Muscle of leg (tissue), 16 donors: ENCODE results near the gene CORO1A. TPM values are rescaled to one million over a fixed set of nuclear protein-coding genes. Genes with fewer than 3 reads are reported as not detected.
A peak's percentile ranks its signal among the peaks of the same experiment; 100 is the strongest.

ENCODE experiments used
- DNase-seq: peaks from one replicate; pipeline ENCODE4 v3.0.0; 2013
- H3K27ac ChIP-seq: one replicate; pipeline ENCODE4 v1.5.1; 2013; ENCODE audit warnings: mild to moderate bottlenecking, low read length, control low read depth
- H3K27me3 ChIP-seq: one replicate; pipeline ENCODE4 v1.6.1; 2013; ENCODE audit warnings: low read length; ENCODE audit not compliant: control insufficient read depth, insufficient read depth
- H3K36me3 ChIP-seq: one replicate; pipeline ENCODE4 v1.6.1; 2013; ENCODE audit warnings: low read length; ENCODE audit not compliant: control insufficient read depth, insufficient read depth
- H3K4me1 ChIP-seq: one replicate; pipeline ENCODE4 v1.6.1; 2013; ENCODE audit warnings: low read length; ENCODE audit not compliant: control insufficient read depth, insufficient read depth
- H3K4me3 ChIP-seq: one replicate; pipeline ENCODE4 v1.5.1; 2013; ENCODE audit warnings: low read length, control low read depth
- H3K9me3 ChIP-seq: replicated peaks from 2 replicates; pipeline ENCODE4 v1.6.1; 2013; ENCODE audit warnings: low read depth, low read length; ENCODE audit not compliant: control insufficient read depth
- WGBS: methylation state at CpG from one replicate; pipeline ENCODE4 v1.1.5; 2013; ENCODE audit warnings: missing lambda C conversion rate; ENCODE audit not compliant: insufficient coverage; 5-methylcytosine and 5-hydroxymethylcytosine counted together
- long read RNA-seq, 11 donors: transcript quantifications; one replicate each; lab custom pipeline, GENCODE V29; 2026
- polyA plus RNA-seq, 8 donors: library from polyadenylated mRNA; unstranded; fragments of 120-200 nt; gene quantifications; one replicate each; pipeline versions ENCODE4 v1.2.1 to v1.2.3, GENCODE V29; 2013; ENCODE audit warnings: inconsistent platforms in 1 of 8, low replicate concordance in 1 of 8; ENCODE audit not compliant: insufficient read length in 8 of 8, insufficient read depth in 1 of 8
- total RNA-seq: library from RNA; stranded (reverse); fragments of 120-200 nt; gene quantifications from one replicate; pipeline ENCODE4 v1.2.4, GENCODE V29; 2013

The CORO1A gene
- 4.7 TPM for total RNA-seq
- polyA plus RNA-seq, result 10 to 100 TPM; 14.1 to 28.0 (median 20.5) TPM
- long read RNA-seq, donor 1, partial matches to known transcripts, result 0 of 2 reads
- long read RNA-seq, donor 1, other reads (novel, unspliced or antisense), result 0 of 2 reads
- long read RNA-seq, donor 2, result 0 reads
- long read RNA-seq, donor 3, partial matches to known transcripts, result 0 of 3 reads
- long read RNA-seq, donor 3, other reads (novel, unspliced or antisense), result 0 of 3 reads
- long read RNA-seq, donor 4, partial matches to known transcripts, result 0 of 4 reads
- long read RNA-seq, donor 4, other reads (novel, unspliced or antisense), result 0 of 4 reads
- long read RNA-seq, donor 5, transcript CORO1A-201 (11 exons, 1,803 nt), result major isoform, 6 of 6 reads
- long read RNA-seq, donor 5, partial matches to known transcripts, result 0 of 6 reads
- long read RNA-seq, donor 5, other reads (novel, unspliced or antisense), result 0 of 6 reads
- long read RNA-seq, donor 6, transcript CORO1A-201 (11 exons, 1,803 nt), result major isoform, 6 of 9 reads
- long read RNA-seq, donor 6, partial matches to known transcripts, result 0 of 9 reads
- long read RNA-seq, donor 6, other reads (novel, unspliced or antisense), result 0 of 9 reads
- long read RNA-seq, donor 7, partial matches to known transcripts, result 0 of 2 reads
- long read RNA-seq, donor 7, other reads (novel, unspliced or antisense), result 0 of 2 reads
- long read RNA-seq, donor 8, result 0 reads
- long read RNA-seq, donor 9, partial matches to known transcripts, result 0 of 2 reads
- long read RNA-seq, donor 9, other reads (novel, unspliced or antisense), result 0 of 2 reads
- long read RNA-seq, donor 10, partial matches to known transcripts, result 0 of 4 reads
- long read RNA-seq, donor 10, other reads (novel, unspliced or antisense), result 0 of 4 reads
- long read RNA-seq, donor 11, partial matches to known transcripts, result 0 of 1 reads
- long read RNA-seq, donor 11, other reads (novel, unspliced or antisense), result 0 of 1 reads

DNA sequence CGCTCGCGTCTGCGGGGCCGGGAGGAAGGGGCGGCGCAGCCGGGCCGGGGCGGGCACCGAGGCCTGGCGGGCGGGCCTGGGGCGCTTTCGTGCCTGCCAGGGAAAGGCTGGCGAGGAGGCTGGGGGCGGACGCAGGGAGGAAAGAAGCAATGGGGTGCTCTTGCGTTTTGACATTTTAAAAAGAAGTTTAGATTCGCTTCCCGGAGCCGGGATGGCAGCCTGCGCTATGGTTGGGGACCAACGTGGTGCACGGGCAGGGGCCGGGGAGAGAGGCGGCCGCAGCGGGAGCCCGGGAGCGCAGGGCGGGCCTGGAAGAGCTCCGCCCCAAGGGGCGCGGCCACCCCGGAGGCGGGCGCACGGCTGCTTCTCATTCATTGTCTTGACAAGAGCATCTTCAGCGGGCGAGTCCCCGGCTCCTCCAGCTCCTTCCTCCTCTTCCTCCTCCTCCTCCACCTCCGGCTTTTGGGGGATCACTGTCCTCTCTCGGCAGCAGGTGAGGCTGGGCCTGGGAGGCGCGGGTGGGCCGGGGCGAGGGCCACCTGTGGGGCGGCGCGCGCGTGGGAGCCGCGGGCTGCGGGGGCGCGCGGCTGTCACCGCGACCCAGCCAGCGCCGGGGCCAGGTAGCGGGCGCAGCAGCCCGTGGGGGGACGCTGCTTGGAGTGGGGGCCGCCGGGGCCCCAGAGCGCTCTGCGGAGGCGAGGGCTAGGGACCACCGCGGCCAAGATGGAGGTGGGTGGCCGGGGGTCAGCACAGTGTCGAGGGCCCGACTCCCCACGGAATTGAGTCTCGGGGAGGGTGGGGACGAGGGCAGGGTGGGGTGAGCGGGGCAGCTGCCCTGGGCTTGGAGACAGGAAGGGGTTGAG, at the start of gene CORO1A:
Gene CORO1A, plus strand, starts transcription at position 370 of the 863 bp plus-strand sequence. CDS start 1,608 bp downstream, outside the sequence.
- H3K27ac ChIP-seq, result peak within 1 kb of the TSS; percentile 62
- peaks cover 29% of the 10 kb centered on the region for H3K4me1 ChIP-seq
- H3K4me3 ChIP-seq, result peak within 1 kb of the TSS; percentile 62
- no peaks in the 10 kb centered on the region for H3K9me3 ChIP-seq
- peak; percentile 91 for DNase-seq
- under 1% methylated on average over 75 of the region's 81 CpGs for WGBS
- H3K27me3 ChIP-seq, result peaks cover 3% of the 10 kb centered on the region
- peaks cover 3% of the 10 kb centered on the region for H3K36me3 ChIP-seq

DNA sequence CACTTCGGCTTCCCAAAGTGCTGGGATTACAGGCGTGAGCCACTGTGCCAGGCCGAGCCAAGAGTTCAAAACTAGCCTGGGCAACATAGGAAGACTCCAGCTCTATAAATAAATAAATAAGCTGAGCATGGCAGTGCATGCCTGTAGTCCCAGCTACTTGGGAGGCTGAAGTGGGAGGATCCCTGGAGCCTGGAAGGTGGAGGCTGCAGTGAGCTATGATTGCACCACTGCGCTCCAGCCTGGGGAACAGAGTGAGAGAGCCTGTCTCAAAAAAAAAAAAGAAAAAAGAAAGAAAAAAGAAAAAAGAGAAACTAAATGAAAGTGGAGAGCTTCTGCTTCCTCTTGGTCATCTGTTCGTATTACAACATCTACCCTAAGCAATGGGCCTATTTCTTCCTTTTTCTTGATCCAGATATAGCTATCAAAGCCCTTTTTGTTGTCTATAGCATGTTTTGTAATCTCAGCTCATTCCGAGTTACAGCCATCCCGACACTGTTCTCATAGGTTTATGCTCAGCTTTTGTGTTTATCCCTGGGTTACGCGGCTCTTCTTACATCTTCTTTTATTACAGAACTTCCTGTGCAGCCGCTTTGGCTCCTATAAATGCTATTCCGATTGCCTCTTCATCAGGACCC, 46.3 kb upstream of the CORO1A start:
- DNase-seq, result peak; percentile 38
- H3K36me3 ChIP-seq, result no peaks in the 10 kb centered on the region
- H3K4me1 ChIP-seq, result peaks cover 1% of the 10 kb centered on the region
- H3K27ac ChIP-seq, result no peak overlapping the region
- no peaks in the 10 kb centered on the region for H3K9me3 ChIP-seq
- peaks cover 3% of the 10 kb centered on the region for H3K27me3 ChIP-seq
- H3K4me3 ChIP-seq, result no peak overlapping the region
- WGBS, result 47% methylated on average over 6 of the region's 11 CpGs

- Histone ChIP-seq H3K27me3 (peaks cover 3% of the 10 kb centered on the region), H3K36me3 (no peaks in the 10 kb centered on the region), H3K4me1 (no peaks in the 10 kb centered on the region), H3K9me3 (no peaks in the 10 kb centered on the region), H3K4me3 (no peak overlapping the region), H3K27ac (no peak overlapping the region)
- WGBS, result 44% methylated on average over 5 of the region's 8 CpGs
- DNase-seq, result no peak
These were observed 45.5 kb upstream of the CORO1A start for GRCh38 chr16:30137897-30138296.

GRCh38 chr16:30139583-30140481, 43.6 kb upstream of the CORO1A start:
- Histone ChIP-seq H3K9me3 (no peaks in the 10 kb centered on the region), H3K4me3 (no peak overlapping the region), H3K36me3 (no peaks in the 10 kb centered on the region), H3K27me3 (peaks cover 1% of the 10 kb centered on the region), H3K4me1 (no peaks in the 10 kb centered on the region), H3K27ac (no peak overlapping the region)
- WGBS, result 68% methylated on average over 11 of the region's 13 CpGs
- no peak for DNase-seq

DNA sequence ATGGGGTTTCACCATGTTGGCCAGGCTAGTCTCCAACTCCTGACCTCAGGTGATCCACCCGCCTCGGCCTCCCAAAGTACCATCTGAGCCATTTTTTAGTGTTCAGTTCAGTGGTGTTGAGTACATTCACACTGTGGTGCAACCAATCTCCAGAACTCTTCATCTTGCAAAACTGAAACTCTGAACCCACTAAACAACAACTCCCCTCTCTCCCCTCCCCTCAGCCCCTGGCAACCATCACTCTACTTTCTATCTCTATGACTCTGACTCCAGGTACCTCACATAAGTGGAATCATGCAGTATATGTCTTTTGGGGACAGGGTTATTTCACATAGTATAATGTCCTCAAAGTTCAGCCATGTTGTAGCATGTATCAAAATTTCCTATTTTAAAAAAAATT, 41.7 kb upstream of the CORO1A start:
- Histone ChIP-seq H3K27ac (no peak overlapping the region), H3K36me3 (no peaks in the 10 kb centered on the region), H3K27me3 (no peaks in the 10 kb centered on the region), H3K4me3 (no peak overlapping the region), H3K4me1 (no peaks in the 10 kb centered on the region), H3K9me3 (no peaks in the 10 kb centered on the region)
- no CpG with 5 or more reads among the region's 2 CpGs for WGBS
- no peak for DNase-seq

DNA sequence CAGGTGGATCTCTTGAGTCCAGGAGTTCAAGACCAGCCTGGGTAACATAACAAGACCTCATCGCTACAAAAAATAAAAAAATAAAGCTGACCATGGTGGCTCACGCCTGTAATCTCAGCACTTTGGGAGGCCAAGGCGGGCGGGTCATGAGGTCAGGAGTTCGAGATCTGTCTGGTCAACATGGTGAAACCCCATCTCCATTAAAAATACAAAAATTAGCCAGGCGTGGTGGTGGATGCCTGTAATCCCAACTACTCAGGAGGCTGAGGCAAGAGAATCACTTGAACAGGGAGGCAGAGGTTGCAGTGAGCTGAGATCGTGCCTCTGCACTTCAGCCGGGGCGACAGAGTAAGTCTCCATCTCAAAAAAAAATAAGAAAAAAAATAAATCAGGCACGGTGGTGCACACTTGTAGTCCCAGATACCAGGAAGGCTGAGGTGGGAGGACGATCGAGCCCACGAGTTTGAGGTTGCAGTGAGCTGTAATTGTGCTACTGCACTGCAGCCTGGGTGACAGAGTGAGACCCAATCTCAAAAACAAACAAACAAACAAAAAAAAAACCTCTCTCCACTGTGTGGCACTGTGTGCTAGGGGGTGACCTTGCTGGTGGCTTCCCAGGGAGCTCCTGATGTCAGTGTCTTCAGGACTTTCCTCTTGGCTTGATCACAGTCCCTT, 40.6 kb upstream of the CORO1A start:
- Histone ChIP-seq H3K36me3 (no peaks in the 10 kb centered on the region), H3K9me3 (no peaks in the 10 kb centered on the region), H3K27ac (no peak overlapping the region), H3K4me1 (no peaks in the 10 kb centered on the region), H3K27me3 (no peaks in the 10 kb centered on the region), H3K4me3 (no peak overlapping the region)
- WGBS, result no CpG with 5 or more reads among the region's 13 CpGs
- DNase-seq, result no peak

- DNase-seq, result no peak
- Histone ChIP-seq H3K4me1 (no peaks in the 10 kb centered on the region), H3K27me3 (no peaks in the 10 kb centered on the region), H3K27ac (no peak overlapping the region), H3K36me3 (no peaks in the 10 kb centered on the region), H3K9me3 (no peaks in the 10 kb centered on the region), H3K4me3 (no peak overlapping the region)
- WGBS, result no CpG with 5 or more reads among the region's 2 CpGs
These were observed 40.1 kb upstream of the CORO1A start for GRCh38 chr16:30143347-30143702.

GRCh38 chr16:30144017-30144416, 39.4 kb upstream of the CORO1A start:
- DNase-seq, result no peak
- Histone ChIP-seq H3K27me3 (no peaks in the 10 kb centered on the region), H3K36me3 (no peaks in the 10 kb centered on the region), H3K9me3 (peaks cover under 1% of the 10 kb centered on the region), H3K27ac (no peak overlapping the region), H3K4me1 (no peaks in the 10 kb centered on the region), H3K4me3 (no peak overlapping the region)
